GM21619 (cell line): ENCODE results near the gene SASH1.

ENCODE experiments used
- ATAC-seq: cut with Tn5 transposase; IDR thresholded peaks from one replicate; pipeline ENCODE4 v1.9.1; 2021; ENCODE audit not compliant: unreplicated experiment

The SASH1 gene

DNA sequence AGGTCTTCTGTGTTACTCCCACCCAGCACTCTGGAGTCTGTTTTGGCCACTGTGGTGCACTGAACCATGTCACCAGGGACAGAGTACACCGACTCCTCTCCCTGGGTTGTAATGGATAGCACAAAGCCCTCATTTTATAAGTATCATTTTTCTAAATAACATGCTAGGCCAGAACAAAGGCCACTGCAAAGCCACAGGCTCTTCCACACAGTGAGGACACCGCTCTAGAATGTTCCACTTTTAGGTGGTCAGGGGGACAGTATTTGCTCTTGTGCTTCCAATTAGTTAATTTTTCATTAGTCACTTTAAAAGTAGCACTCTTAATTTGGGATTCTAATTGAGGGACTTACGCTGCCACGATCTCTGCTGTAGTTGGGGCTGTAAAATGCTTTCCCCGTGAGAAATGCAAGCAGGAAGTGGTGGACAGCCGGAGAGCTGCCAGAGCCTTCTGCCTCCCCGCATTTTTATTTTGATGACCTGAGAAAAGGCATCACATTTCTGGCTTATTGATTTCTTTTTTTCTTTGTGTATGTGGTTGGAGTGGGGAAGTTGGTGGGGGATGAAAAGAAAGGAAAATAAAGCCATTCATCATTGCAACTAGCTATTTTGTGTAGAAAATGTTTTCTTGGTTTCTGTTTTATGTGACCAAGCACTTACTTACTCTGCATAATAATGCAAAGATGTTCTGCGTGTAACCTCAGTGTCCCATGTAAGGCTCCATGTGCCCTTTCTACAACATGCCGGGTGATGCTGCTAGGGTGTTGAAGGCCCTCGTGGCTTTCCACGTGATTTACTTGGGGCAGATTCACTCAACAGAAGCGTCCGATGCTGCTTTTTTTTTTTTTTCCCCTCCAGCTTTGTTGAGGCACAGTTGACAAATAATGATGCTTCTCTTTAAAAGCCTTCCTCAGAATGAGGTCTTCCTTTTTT, 195.9 kb downstream of the SASH1 start:
- ATAC-seq: no peak

DNA sequence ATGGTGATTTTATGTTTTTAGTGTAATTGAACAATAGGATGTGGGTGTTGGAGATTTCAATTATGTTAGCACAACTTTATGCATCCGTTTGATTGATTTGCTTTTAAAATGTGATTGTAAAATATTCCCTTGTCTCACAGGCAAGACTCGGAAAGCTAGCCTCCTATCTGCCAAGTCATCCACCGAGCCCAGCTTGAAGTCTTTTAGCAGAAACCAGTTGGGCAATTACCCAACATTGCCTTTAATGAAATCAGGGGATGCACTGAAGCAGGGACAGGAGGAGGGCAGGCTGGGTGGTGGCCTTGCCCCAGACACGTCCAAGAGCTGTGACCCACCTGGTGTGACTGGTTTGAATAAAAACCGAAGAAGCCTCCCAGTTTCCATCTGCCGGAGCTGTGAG, 200.9 kb downstream of the SASH1 start:
- no peak for ATAC-seq

- no peak for ATAC-seq
These were observed 201.8 kb downstream of the SASH1 start for GRCh38 chr6:148544421-148544820.

- no peak for ATAC-seq
These were observed 203.3 kb downstream of the SASH1 start for GRCh38 chr6:148545901-148546300.

DNA sequence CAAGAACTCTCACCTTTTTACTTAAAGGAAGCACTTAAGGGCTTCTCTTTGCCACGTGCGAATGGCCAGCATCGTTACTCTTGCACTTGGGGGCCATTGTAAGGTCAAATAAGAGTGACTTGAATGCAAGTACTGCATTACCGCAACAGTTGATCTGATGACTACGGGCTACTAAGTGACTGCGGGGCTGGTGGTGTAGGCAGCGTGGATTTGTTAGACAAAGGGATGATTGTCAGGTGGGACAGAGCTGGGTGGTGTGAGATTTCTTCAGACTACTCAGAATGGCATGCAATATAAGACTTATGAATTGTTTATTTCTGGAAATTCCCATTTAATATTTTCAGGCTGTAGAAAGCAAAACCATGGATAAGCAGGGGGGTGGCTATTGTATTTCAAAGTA, 204.5 kb downstream of the SASH1 start:
- ATAC-seq: no peak

DNA sequence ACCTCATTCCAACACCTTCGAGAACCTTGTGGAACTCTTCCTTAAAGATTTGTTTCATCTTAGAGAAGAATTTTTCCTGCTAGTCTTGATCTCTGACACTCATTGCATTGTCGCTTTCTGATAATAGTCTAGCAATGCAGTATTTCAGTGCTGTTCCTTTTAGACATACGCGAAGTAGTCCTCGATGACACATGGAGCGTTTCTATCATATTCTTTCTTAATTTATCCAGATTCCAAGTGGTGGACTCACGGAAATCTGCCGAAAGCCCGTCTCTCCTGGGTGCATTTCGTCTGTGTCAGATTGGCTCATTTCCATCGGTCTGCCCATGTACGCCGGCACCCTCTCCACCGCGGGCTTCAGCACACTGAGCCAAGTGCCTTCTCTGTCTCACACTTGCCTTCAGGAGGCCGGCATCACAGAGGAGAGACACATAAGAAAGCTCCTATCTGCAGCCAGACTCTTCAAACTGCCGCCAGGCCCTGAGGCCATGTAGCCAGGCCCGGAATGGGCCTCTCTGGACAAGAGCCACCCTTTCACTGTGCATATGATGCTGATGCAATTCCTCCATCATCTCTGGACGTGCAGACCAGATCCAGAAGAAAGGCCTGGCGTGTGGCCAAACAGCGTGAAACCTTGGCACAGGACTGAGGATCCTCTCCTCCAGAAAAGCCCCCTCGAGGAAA, 205.6 kb downstream of the SASH1 start:
- ATAC-seq: no peak

DNA sequence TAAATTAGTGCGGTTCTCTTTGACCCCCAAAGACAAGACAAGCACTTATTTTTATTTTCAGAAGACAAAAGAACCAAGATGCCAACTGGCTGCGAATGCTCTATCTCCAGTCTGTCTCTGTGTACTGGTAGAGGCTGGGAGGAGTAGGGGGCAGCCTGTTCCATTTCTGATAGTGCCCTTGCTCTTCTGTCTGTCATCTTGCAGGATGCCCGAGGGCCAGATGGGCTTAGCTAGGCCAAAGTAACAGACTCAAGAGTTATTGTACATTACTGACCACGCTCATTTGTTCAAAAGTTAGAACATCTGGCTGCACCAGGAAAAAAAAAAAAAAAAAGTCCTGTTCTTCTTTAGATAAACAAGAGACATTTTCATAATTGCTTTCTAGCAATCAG, 206.1 kb downstream of the SASH1 start:
- ATAC-seq: no peak

DNA sequence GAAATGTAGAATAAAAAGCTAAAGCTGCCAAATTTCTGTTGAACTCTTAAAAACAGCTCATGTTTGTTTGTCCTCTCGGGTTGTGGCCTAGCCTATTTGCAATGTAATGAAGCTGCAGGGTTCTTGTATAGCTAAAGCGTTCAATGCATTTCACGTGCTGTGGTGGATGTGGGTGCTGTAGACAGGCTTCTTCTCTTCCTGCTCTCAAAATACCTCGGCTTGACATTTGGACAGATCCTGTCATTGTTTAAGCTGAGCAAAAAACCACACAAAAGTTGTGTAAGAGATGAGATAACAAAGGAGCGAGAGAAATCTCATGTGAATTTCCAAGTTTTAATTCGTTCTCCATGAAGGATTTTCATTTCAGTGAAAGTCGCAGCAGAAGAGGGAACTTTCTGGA, 207.9 kb downstream of the SASH1 start:
- no peak for ATAC-seq

- ATAC-seq: no peak
These were observed 208.6 kb downstream of the SASH1 start for GRCh38 chr6:148551226-148551625.

GRCh38 chr6:148556410-148556809, 213.8 kb downstream of the SASH1 start:
- no peak for ATAC-seq

DNA sequence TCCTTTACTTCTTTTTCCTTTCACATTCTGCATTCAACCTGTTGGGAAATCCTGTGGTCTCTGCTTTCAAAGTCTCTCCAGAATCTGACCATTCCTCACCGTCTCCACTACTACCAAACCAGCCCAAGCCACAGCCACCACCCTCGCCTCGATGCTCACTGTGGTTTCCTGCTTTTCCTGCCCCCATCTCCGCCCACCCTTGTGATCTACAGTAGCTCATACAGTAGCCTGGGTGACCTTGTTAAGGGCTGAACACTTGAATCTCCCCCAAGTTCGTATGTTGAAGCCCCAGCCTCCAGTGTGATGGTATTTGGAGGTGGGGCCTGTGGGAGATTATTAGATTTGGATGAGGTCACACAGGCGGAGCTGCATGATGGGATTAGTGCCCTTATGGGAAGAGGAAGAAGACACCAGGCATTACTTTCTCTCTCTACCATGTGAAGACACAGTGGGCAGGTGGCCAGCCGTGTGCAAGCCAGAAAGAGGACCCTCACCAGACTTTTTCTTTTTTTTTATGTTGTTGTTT, 215.2 kb downstream of the SASH1 start:
- ATAC-seq: no peak

- peak; percentile 84 for ATAC-seq
These were observed 217.3 kb downstream of the SASH1 start for GRCh38 chr6:148559848-148560433.

- ATAC-seq: no peak
These were observed 219.0 kb downstream of the SASH1 start for GRCh38 chr6:148561629-148562028.

- no peak for ATAC-seq
These were observed 220.4 kb downstream of the SASH1 start for GRCh38 chr6:148563066-148563465.

DNA sequence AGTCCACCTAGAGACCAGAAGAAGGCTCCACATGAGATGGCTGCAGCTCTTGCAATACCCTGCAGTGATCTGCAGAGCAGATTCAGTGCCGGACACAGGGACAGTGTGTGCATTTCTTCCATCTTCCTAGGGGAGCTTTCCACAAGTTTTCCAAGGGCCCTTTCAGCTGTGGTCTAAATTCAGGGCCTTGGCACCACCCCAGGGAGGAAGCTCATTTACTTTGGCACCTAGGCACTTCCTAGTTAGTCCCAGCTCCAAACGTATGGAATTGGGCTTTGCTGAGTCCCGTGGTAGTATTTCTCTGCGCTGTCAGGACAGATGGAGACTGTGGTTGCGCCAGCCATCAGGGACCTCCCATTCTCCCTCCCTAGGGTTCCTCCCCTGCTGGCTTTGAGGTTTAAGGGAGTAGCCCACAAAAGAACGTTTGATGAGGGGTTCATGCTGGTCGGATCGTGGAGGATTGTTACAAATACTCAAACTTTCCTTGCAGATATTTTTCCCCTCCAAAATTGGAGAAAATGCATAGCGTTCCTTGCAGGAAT, 221.9 kb downstream of the SASH1 start:
- no peak for ATAC-seq

- no peak for ATAC-seq
These were observed 222.8 kb downstream of the SASH1 start for GRCh38 chr6:148565321-148565926.

GRCh38 chr6:148565930-148566663, 223.5 kb downstream of the SASH1 start:
- no peak for ATAC-seq

DNA sequence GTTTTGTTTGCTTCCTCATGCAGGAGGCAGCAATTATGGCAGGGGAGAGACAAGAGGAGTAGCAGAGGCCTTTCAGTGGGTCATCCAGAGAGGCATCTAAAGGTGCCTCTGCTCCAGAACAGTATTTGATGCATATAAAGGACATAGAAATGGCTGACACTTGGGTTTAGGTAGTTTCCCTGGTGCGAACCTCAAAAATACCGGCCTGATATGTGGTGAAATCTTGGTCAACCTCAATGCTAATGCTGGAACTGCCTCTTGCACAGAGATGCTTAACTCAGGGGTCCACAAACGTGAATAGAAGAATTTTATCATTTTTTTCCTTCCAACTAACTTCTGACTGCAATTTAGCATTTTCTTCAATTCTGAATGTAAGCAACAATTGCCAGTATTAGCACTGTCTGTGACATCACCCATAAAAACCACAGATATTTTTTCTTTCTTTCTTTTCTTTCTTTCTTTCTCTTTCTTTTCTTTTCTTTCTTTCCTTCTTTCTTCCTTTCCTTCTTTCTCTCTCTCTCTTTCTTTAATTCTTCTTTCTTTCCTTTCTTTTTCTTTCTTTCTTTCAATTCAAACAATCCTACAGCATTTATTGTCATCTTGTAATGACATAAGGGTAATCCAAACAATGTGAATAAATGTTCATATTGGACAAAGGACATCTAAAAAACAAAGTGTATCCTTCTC, 224.2 kb downstream of the SASH1 start:
- no peak for ATAC-seq

GRCh38 chr6:148570456-148570855, 227.8 kb downstream of the SASH1 start:
- no peak for ATAC-seq
